GM06990 (cell line): ENCODE results near the gene UCK2.

Experiments
- DNase-seq: peaks from one replicate; pipeline ENCODE4 v3.0.0-alpha.2; 2011; ENCODE audit not compliant: insufficient read length; ENCODE audit errors: extremely low read depth
- H3K27me3 ChIP-seq: replicated peaks from 2 replicates; pipeline ENCODE4 v1.6.0; 2011; ENCODE audit warnings: low read length; ENCODE audit not compliant: control insufficient read depth, insufficient read depth
- H3K36me3 ChIP-seq: 2 replicates; pipeline ENCODE4 v1.5.1; 2011; ENCODE audit warnings: low read length; ENCODE audit not compliant: control insufficient read depth, insufficient read depth
- H3K4me3 ChIP-seq: replicated peaks from 2 replicates; pipeline ENCODE4 v1.5.1; 2011; ENCODE audit warnings: low read depth, mild to moderate bottlenecking, control low read depth, low read length
- CTCF ChIP-seq: IDR thresholded peaks from 2 replicates; pipeline ENCODE4 v1.5.1; 2011; ENCODE audit warnings: low read length, control low read depth, mild to moderate bottlenecking, inconsistent platforms; ENCODE audit not compliant: insufficient read depth, poor library complexity, severe bottlenecking

Gene UCK2

GRCh38 chr1:165942927-165943597 is 115.6 kb downstream of the UCK2 start:
- no peaks in the 10 kb centered on the region for H3K27me3 ChIP-seq
- H3K4me3 ChIP-seq = no peak overlapping the region
- no peak for DNase-seq
- H3K36me3 ChIP-seq = no peaks in the 10 kb centered on the region
- peak; percentile 24 for TF ChIP-seq CTCF

- DNase-seq = no peak
These were observed 118.5 kb downstream of the UCK2 start for GRCh38 chr1:165945911-165946310.

DNA sequence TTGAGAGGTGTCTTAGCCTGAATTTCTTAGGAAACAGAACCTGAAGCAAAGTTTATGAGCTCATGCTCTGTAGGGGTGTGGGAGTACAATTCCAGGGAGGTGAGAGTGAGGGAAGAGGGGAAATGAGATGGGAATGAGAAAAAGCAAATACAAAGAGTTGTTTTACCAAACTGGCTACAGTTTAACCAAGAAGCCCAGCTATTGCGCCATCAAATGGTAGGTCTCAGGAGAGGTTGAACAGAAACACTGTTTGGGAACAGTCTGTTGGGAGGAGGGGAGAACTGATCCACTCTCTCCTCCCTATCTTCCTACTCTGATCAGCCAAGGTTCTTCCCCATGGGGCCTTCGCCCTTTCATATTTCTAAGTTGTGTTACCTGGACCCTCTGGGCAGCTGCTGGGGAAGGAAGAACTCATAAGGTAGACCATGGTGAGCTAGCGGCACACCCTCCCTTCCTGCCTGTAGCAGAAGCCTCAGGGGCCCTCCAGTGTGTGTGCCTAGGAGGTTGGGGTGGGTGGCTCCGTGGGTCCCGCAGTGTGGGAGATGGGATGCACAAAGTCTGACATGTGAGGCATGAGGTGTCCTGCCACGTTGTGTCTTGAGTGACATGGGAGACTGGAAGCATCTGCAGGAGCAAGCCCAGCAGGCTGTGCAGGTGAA is 120.5 kb downstream of the UCK2 start:
- Histone ChIP-seq H3K36me3 (no peaks in the 10 kb centered on the region), H3K4me3 (no peak overlapping the region), H3K27me3 (no peaks in the 10 kb centered on the region)
- DNase-seq = no peak
- no peak for TF ChIP-seq CTCF

More at GRCh38 chr1:165945911-165946310, 118.5 kb downstream of the UCK2 start:
- H3K4me3 ChIP-seq = no peak overlapping the region
- no peaks in the 10 kb centered on the region for H3K36me3 ChIP-seq
- H3K27me3 ChIP-seq = no peaks in the 10 kb centered on the region
- TF ChIP-seq CTCF = no peak

GRCh38 chr1:165949335-165950130 is 122.1 kb downstream of the UCK2 start:
- H3K4me3 ChIP-seq = no peak overlapping the region
- DNase-seq = no peak
- H3K36me3 ChIP-seq = no peaks in the 10 kb centered on the region
- no peak for TF ChIP-seq CTCF
- H3K27me3 ChIP-seq = no peaks in the 10 kb centered on the region

DNA sequence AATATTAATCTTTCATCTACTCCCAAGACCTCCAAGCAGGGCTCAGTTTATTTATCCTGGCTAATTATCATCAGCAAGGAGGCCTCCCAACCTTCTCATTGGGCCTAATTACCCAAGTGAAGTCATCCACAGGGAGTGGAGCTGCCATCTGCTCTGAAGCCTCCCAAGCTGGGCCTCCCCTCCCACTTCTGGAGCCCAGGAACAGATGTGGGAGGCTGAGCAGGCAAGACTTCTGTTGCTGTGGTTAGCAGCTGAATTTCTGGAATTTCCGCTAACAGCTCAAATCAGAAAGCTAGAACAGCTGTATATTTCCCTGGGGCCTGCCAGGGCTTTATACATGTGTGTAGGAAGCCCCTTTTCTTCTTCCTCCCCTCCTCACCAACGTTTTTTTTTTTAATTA is 127.5 kb downstream of the UCK2 start:
- H3K36me3 ChIP-seq = no peaks in the 10 kb centered on the region
- no peaks in the 10 kb centered on the region for H3K27me3 ChIP-seq
- DNase-seq = no peak
- no peak overlapping the region for H3K4me3 ChIP-seq
- no peak for TF ChIP-seq CTCF
